Panc1 (cell line): Measurements from ENCODE around the gene STYXL1.
"Not testable (repeated sequence)": the region's sequence is repeated elsewhere in the genome, so short reads cannot be mapped to it uniquely, and the experiment has no call there.

Source experiments
- POLR2AphosphoS5 ChIP-seq: IDR thresholded peaks from 2 replicates; pipeline ENCODE4 v1.6.1; 2012; ENCODE audit warnings: mild to moderate bottlenecking, low read depth, low read length, moderate library complexity
- SIN3A ChIP-seq: IDR thresholded peaks from 2 replicates; pipeline ENCODE4 v1.6.1; 2012; ENCODE audit warnings: low read depth, mild to moderate bottlenecking, low read length, moderate library complexity, borderline replicate concordance; ENCODE audit not compliant: insufficient read depth
- TF ChIP-seq, protein P1 (sequence below): fragments of 450-650 bp; IDR thresholded peaks from 2 replicates; pipeline ENCODE4 v1.5.1; 2017; ENCODE audit warnings: mild to moderate bottlenecking

DNA sequence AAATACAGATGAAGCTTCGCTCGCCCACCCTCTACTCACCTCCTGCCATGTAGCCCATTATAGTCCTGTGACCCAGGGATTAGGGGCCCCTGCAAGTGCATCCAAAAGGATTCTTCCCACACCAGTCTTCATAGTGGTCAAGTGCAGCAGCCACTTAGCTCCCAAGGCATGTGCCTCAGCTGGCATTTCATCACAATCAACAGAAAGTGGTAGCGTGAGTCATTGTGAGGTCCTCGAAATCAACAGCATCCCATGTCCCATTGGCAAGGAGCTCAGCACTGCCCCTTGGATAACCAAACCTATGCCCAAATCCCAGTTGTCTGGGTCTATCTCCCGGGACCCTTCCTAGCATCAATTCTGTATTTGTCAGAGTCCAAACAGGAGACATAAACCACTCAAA, 45.7 kb upstream of the STYXL1 start:
- TF ChIP-seq POLR2AphosphoS5, SIN3A: not testable (repeated sequence)
- TF ChIP-seq, protein P1, sequence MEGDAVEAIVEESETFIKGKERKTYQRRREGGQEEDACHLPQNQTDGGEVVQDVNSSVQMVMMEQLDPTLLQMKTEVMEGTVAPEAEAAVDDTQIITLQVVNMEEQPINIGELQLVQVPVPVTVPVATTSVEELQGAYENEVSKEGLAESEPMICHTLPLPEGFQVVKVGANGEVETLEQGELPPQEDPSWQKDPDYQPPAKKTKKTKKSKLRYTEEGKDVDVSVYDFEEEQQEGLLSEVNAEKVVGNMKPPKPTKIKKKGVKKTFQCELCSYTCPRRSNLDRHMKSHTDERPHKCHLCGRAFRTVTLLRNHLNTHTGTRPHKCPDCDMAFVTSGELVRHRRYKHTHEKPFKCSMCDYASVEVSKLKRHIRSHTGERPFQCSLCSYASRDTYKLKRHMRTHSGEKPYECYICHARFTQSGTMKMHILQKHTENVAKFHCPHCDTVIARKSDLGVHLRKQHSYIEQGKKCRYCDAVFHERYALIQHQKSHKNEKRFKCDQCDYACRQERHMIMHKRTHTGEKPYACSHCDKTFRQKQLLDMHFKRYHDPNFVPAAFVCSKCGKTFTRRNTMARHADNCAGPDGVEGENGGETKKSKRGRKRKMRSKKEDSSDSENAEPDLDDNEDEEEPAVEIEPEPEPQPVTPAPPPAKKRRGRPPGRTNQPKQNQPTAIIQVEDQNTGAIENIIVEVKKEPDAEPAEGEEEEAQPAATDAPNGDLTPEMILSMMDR: not testable (repeated sequence)
